ENCODE data around the gene TNFRSF11A.
A peak's percentile ranks its signal among the peaks of the same experiment; 100 is the strongest.

Gene TNFRSF11A

GRCh38 chr18:62371436-62371835 lies 46.3 kb downstream of the TNFRSF11A start:
- Histone ChIP-seq H3K9ac (ENCODE audit: low read depth, low read length, poor library complexity) (no peak overlapping the region), H2BK12ac (ENCODE audit: low read length) (no peak overlapping the region), H3K36me3 (replicated peaks in 1 of 2; ENCODE audit: control insufficient read depth in 2 of 2, insufficient read depth in 2 of 2, low read length in 2 of 2) (no peaks in the 10 kb centered on the region), H3K79me1 (ENCODE audit: low read depth, low read length) (no peaks in the 10 kb centered on the region), H3K4me2 (ENCODE audit: insufficient read depth, low read length, poor library complexity, severe bottlenecking) (no peak overlapping the region), H2BK120ac (ENCODE audit: low read depth, low read length) (no peak overlapping the region), H4K8ac (ENCODE audit: low read depth, low read length) (no peak overlapping the region), H3K4me1 (ENCODE audit: control insufficient read depth in 2 of 2, insufficient read depth in 1 of 2, low read depth in 1 of 2, low read length in 2 of 2) (peaks cover 0 to 2% of the 10 kb centered on the region in 2 donors), H2AK5ac (ENCODE audit: low read depth, low read length) (no peak overlapping the region), H2AFZ (ENCODE audit: low read length) (no peak overlapping the region), H3K27me3 (ENCODE audit: control insufficient read depth in 3 of 3, insufficient read depth in 3 of 3, low read depth in 1 of 3, low read length in 3 of 3) (no peaks in the 10 kb centered on the region), H3K9me3 (replicated peaks in 1 of 2; ENCODE audit: control insufficient read depth in 2 of 2, insufficient read depth in 1 of 2, low read depth in 1 of 2, low read length in 2 of 2) (no peaks in the 10 kb centered on the region), H2BK15ac (ENCODE audit: low read length) (no peak overlapping the region), H3K18ac (ENCODE audit: low read length) (no peak overlapping the region), H4K91ac (ENCODE audit: low read depth, low read length, poor library complexity) (no peak overlapping the region), H2BK5ac (ENCODE audit: low read length) (no peak overlapping the region), H3K27ac (replicated peaks; ENCODE audit: low read length) (no peak overlapping the region), H3K14ac (ENCODE audit: low read length) (no peak overlapping the region), H3K23ac (ENCODE audit: low read depth, low read length, poor library complexity) (no peak overlapping the region), H3K4me3 (ENCODE audit: low read length in 2 of 2) (no peak overlapping the region), H3K4ac (ENCODE audit: low read length) (no peak overlapping the region)
- no CpG with 5 or more reads among the region's 10 CpGs for WGBS, 2 donors (ENCODE audit: extremely low coverage in 2 of 2, insufficient read length in 2 of 2, insufficient replicate concordance in 1 of 2)
- no peak for DNase-seq (ENCODE audit: low spot score)

- WGBS, 2 donors (ENCODE audit: extremely low coverage in 2 of 2, insufficient read length in 2 of 2, insufficient replicate concordance in 1 of 2): no CpG with 5 or more reads among the region's 5 CpGs
- no peak overlapping the region for H3K9ac ChIP-seq (ENCODE audit: low read depth, low read length, poor library complexity)
- no peak overlapping the region for H4K91ac ChIP-seq (ENCODE audit: low read depth, low read length, poor library complexity)
- H3K18ac ChIP-seq (ENCODE audit: low read length): no peak overlapping the region
- no peak overlapping the region for H3K14ac ChIP-seq (ENCODE audit: low read length)
- H2BK120ac ChIP-seq (ENCODE audit: low read depth, low read length): no peak overlapping the region
- H3K23ac ChIP-seq (ENCODE audit: low read depth, low read length, poor library complexity): no peak overlapping the region
- no peak overlapping the region for H2AFZ ChIP-seq (ENCODE audit: low read length)
- no peak overlapping the region for H3K4me2 ChIP-seq (ENCODE audit: insufficient read depth, low read length, poor library complexity, severe bottlenecking)
- H3K4me1 ChIP-seq (ENCODE audit: control insufficient read depth in 2 of 2, insufficient read depth in 1 of 2, low read depth in 1 of 2, low read length in 2 of 2): peaks cover 0 to 2% of the 10 kb centered on the region in 2 donors
- H3K4me3 ChIP-seq (ENCODE audit: low read length in 2 of 2): peak overlapping the region in 1 of 2 donors; percentile 26
- no peak overlapping the region for H2BK12ac ChIP-seq (ENCODE audit: low read length)
- no peak overlapping the region for H3K27ac ChIP-seq (replicated peaks; ENCODE audit: low read length)
- no peak overlapping the region for H2BK15ac ChIP-seq (ENCODE audit: low read length)
- H3K27me3 ChIP-seq (ENCODE audit: control insufficient read depth in 3 of 3, insufficient read depth in 3 of 3, low read depth in 1 of 3, low read length in 3 of 3): no peaks in the 10 kb centered on the region
- no peaks in the 10 kb centered on the region for H3K9me3 ChIP-seq (replicated peaks in 1 of 2; ENCODE audit: control insufficient read depth in 2 of 2, insufficient read depth in 1 of 2, low read depth in 1 of 2, low read length in 2 of 2)
- no peaks in the 10 kb centered on the region for H3K79me1 ChIP-seq (ENCODE audit: low read depth, low read length)
- H3K36me3 ChIP-seq (replicated peaks in 1 of 2; ENCODE audit: control insufficient read depth in 2 of 2, insufficient read depth in 2 of 2, low read length in 2 of 2): no peaks in the 10 kb centered on the region
- H3K4ac ChIP-seq (ENCODE audit: low read length): no peak overlapping the region
- H2AK5ac ChIP-seq (ENCODE audit: low read depth, low read length): no peak overlapping the region
- no peak overlapping the region for H2BK5ac ChIP-seq (ENCODE audit: low read length)
- H4K8ac ChIP-seq (ENCODE audit: low read depth, low read length): no peak overlapping the region
- DNase-seq (ENCODE audit: low spot score): no peak
Observed at GRCh38 chr18:62372156-62372555, 47.0 kb downstream of the TNFRSF11A start.

GRCh38 chr18:62372882-62373281 lies 47.8 kb downstream of the TNFRSF11A start:
- Histone ChIP-seq H4K8ac (ENCODE audit: low read depth, low read length) (no peak overlapping the region), H3K4me2 (ENCODE audit: insufficient read depth, low read length, poor library complexity, severe bottlenecking) (no peak overlapping the region), H3K79me1 (ENCODE audit: low read depth, low read length) (no peaks in the 10 kb centered on the region), H4K91ac (ENCODE audit: low read depth, low read length, poor library complexity) (no peak overlapping the region), H3K4ac (ENCODE audit: low read length) (no peak overlapping the region), H3K23ac (ENCODE audit: low read depth, low read length, poor library complexity) (no peak overlapping the region), H2AFZ (ENCODE audit: low read length) (no peak overlapping the region), H3K18ac (ENCODE audit: low read length) (no peak overlapping the region), H3K4me1 (ENCODE audit: control insufficient read depth in 2 of 2, insufficient read depth in 1 of 2, low read depth in 1 of 2, low read length in 2 of 2) (peaks cover 0 to 2% of the 10 kb centered on the region in 2 donors), H2BK120ac (ENCODE audit: low read depth, low read length) (no peak overlapping the region), H3K9ac (ENCODE audit: low read depth, low read length, poor library complexity) (no peak overlapping the region), H2BK15ac (ENCODE audit: low read length) (no peak overlapping the region), H2BK5ac (ENCODE audit: low read length) (no peak overlapping the region), H2AK5ac (ENCODE audit: low read depth, low read length) (no peak overlapping the region), H3K27me3 (ENCODE audit: control insufficient read depth in 3 of 3, insufficient read depth in 3 of 3, low read depth in 1 of 3, low read length in 3 of 3) (no peaks in the 10 kb centered on the region), H3K9me3 (replicated peaks in 1 of 2; ENCODE audit: control insufficient read depth in 2 of 2, insufficient read depth in 1 of 2, low read depth in 1 of 2, low read length in 2 of 2) (no peaks in the 10 kb centered on the region), H3K36me3 (replicated peaks in 1 of 2; ENCODE audit: control insufficient read depth in 2 of 2, insufficient read depth in 2 of 2, low read length in 2 of 2) (no peaks in the 10 kb centered on the region), H3K4me3 (ENCODE audit: low read length in 2 of 2) (no peak overlapping the region), H3K27ac (replicated peaks; ENCODE audit: low read length) (no peak overlapping the region), H3K14ac (ENCODE audit: low read length) (no peak overlapping the region), H2BK12ac (ENCODE audit: low read length) (no peak overlapping the region)
- WGBS, 2 donors (ENCODE audit: extremely low coverage in 2 of 2, insufficient read length in 2 of 2, insufficient replicate concordance in 1 of 2): no CpG with 5 or more reads among the region's 4 CpGs
- no peak for DNase-seq (ENCODE audit: low spot score)

GRCh38 chr18:62374410-62374965 lies 49.4 kb downstream of the TNFRSF11A start:
- H3K27ac ChIP-seq (replicated peaks; ENCODE audit: low read length): no peak overlapping the region
- H3K14ac ChIP-seq (ENCODE audit: low read length): no peak overlapping the region
- H2BK5ac ChIP-seq (ENCODE audit: low read length): no peak overlapping the region
- H3K23ac ChIP-seq (ENCODE audit: low read depth, low read length, poor library complexity): no peak overlapping the region
- no peaks in the 10 kb centered on the region for H3K36me3 ChIP-seq (replicated peaks in 1 of 2; ENCODE audit: control insufficient read depth in 2 of 2, insufficient read depth in 2 of 2, low read length in 2 of 2)
- WGBS, 2 donors (ENCODE audit: extremely low coverage in 2 of 2, insufficient read length in 2 of 2, insufficient replicate concordance in 1 of 2): no CpG with 5 or more reads among the region's 1 CpG
- no peak overlapping the region for H3K9ac ChIP-seq (ENCODE audit: low read depth, low read length, poor library complexity)
- H3K9me3 ChIP-seq (replicated peaks in 1 of 2; ENCODE audit: control insufficient read depth in 2 of 2, insufficient read depth in 1 of 2, low read depth in 1 of 2, low read length in 2 of 2): no peaks in the 10 kb centered on the region
- H3K4ac ChIP-seq (ENCODE audit: low read length): no peak overlapping the region
- H2BK120ac ChIP-seq (ENCODE audit: low read depth, low read length): no peak overlapping the region
- H2AK5ac ChIP-seq (ENCODE audit: low read depth, low read length): no peak overlapping the region
- H3K4me2 ChIP-seq (ENCODE audit: insufficient read depth, low read length, poor library complexity, severe bottlenecking): no peak overlapping the region
- H3K79me1 ChIP-seq (ENCODE audit: low read depth, low read length): no peaks in the 10 kb centered on the region
- no peak overlapping the region for H4K8ac ChIP-seq (ENCODE audit: low read depth, low read length)
- no peak overlapping the region for H3K18ac ChIP-seq (ENCODE audit: low read length)
- H2AFZ ChIP-seq (ENCODE audit: low read length): no peak overlapping the region
- peaks cover 0 to 2% (median 0%) of the 10 kb centered on the region in 3 experiments for H3K27me3 ChIP-seq (ENCODE audit: control insufficient read depth in 3 of 3, insufficient read depth in 3 of 3, low read depth in 1 of 3, low read length in 3 of 3)
- peaks cover 0 to 2% of the 10 kb centered on the region in 2 donors for H3K4me1 ChIP-seq (ENCODE audit: control insufficient read depth in 2 of 2, insufficient read depth in 1 of 2, low read depth in 1 of 2, low read length in 2 of 2)
- no peak overlapping the region for H2BK15ac ChIP-seq (ENCODE audit: low read length)
- DNase-seq (ENCODE audit: low spot score): no peak
- H4K91ac ChIP-seq (ENCODE audit: low read depth, low read length, poor library complexity): no peak overlapping the region
- no peak overlapping the region for H2BK12ac ChIP-seq (ENCODE audit: low read length)
- no peak overlapping the region for H3K4me3 ChIP-seq (ENCODE audit: low read length in 2 of 2)

Measured in neuronal stem cell (in vitro differentiated cells).